Mesothelial cell of epicardium (in vitro differentiated cells): Measurements from ENCODE around the gene DUSP8. TPM values are rescaled to one million over a fixed set of nuclear protein-coding genes. Genes with fewer than 3 reads are reported as not detected.

Experiments
- DNase-seq, 2 experiments: peaks; one replicate each; pipeline ENCODE4 v3.0.0; 2021; ENCODE audit warnings: low spot score in 2 of 2; ENCODE audit not compliant: unreplicated experiment in 2 of 2
- H3K27ac Mint-ChIP-seq: 2 replicates; pipeline ENCODE4 v1.8.0; 2021; ENCODE audit warnings: mixed read lengths
- H3K27me3 Mint-ChIP-seq: 2 replicates; pipeline ENCODE4 v1.8.0; 2021; ENCODE audit warnings: low read depth, mixed read lengths
- H3K36me3 Mint-ChIP-seq: 2 replicates; pipeline ENCODE4 v1.8.0; 2021; ENCODE audit warnings: mixed read lengths
- H3K4me1 Mint-ChIP-seq: 2 replicates; pipeline ENCODE4 v1.8.0; 2021; ENCODE audit warnings: mixed read lengths
- H3K4me3 Mint-ChIP-seq: 2 replicates; pipeline ENCODE4 v1.8.0; 2021; ENCODE audit warnings: mild to moderate bottlenecking, moderate library complexity, mixed read lengths
- H3K9me3 Mint-ChIP-seq: 2 replicates; pipeline ENCODE4 v1.8.0; 2021; ENCODE audit warnings: mixed read lengths
- total RNA-seq: library from RNA; stranded (reverse); gene quantifications from 3 replicates; pipeline ENCODE4 v1.2.1, GENCODE V29; 2021
- TF ChIP-seq, protein P1 (sequence below): fragments of 200-600 bp; sonication (generic); IDR thresholded peaks from one replicate; pipeline ENCODE4 v1.5.0; 2021; ENCODE audit warnings: antibody characterized with exemption; ENCODE audit not compliant: unreplicated experiment

DUSP8 gene
- total RNA-seq, 1 donor from 2014 or later = 9.1 TPM

DNA sequence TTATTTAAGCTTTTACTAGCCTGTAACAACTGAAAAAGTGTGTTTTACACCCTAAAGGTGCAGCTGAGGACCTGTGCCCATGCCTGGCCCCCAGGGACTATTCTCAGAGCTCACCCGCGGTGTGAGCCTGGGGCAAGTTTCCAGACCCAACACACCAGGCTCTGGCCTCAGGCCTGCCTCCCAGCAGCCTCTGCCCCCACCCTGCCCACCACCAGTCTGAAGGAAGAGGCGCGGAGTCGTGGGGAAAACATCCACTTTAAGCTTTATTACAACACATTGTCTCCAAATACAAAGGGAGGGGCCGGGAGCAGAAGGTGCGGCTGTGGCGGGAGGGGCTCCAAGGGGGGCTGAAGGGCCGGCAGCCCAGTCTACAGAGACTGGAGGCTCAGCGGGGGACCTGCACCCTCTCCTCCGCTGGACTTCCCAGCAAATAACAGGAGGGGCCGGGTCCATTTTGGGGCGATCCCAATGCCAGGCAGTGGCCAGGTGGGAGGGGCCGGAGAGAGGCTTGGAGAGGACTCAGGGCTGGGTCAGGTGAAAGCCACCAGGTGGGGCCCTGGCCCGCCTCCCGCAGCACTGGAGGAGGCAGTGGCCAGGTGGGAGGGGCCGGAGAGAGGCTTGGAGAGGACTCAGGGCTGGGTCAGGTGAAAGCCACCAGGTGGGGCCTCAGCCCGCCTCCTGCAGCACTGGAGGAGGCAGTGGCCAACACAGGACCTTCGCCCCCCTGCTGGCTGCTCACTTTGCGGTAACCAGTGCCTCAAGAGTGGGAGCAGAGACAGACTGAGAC, 18.1 kb downstream of the DUSP8 start:
- H3K36me3 Mint-ChIP-seq = no peaks in the 10 kb centered on the region
- no peak overlapping the region for H3K27ac Mint-ChIP-seq
- peaks cover 8% of the 10 kb centered on the region for H3K4me1 Mint-ChIP-seq
- TF ChIP-seq, protein P1, sequence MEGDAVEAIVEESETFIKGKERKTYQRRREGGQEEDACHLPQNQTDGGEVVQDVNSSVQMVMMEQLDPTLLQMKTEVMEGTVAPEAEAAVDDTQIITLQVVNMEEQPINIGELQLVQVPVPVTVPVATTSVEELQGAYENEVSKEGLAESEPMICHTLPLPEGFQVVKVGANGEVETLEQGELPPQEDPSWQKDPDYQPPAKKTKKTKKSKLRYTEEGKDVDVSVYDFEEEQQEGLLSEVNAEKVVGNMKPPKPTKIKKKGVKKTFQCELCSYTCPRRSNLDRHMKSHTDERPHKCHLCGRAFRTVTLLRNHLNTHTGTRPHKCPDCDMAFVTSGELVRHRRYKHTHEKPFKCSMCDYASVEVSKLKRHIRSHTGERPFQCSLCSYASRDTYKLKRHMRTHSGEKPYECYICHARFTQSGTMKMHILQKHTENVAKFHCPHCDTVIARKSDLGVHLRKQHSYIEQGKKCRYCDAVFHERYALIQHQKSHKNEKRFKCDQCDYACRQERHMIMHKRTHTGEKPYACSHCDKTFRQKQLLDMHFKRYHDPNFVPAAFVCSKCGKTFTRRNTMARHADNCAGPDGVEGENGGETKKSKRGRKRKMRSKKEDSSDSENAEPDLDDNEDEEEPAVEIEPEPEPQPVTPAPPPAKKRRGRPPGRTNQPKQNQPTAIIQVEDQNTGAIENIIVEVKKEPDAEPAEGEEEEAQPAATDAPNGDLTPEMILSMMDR = no peak
- H3K9me3 Mint-ChIP-seq = no peaks in the 10 kb centered on the region
- no peak overlapping the region for H3K4me3 Mint-ChIP-seq
- no peak for DNase-seq
- H3K27me3 Mint-ChIP-seq = peaks cover 35% of the 10 kb centered on the region

DNA sequence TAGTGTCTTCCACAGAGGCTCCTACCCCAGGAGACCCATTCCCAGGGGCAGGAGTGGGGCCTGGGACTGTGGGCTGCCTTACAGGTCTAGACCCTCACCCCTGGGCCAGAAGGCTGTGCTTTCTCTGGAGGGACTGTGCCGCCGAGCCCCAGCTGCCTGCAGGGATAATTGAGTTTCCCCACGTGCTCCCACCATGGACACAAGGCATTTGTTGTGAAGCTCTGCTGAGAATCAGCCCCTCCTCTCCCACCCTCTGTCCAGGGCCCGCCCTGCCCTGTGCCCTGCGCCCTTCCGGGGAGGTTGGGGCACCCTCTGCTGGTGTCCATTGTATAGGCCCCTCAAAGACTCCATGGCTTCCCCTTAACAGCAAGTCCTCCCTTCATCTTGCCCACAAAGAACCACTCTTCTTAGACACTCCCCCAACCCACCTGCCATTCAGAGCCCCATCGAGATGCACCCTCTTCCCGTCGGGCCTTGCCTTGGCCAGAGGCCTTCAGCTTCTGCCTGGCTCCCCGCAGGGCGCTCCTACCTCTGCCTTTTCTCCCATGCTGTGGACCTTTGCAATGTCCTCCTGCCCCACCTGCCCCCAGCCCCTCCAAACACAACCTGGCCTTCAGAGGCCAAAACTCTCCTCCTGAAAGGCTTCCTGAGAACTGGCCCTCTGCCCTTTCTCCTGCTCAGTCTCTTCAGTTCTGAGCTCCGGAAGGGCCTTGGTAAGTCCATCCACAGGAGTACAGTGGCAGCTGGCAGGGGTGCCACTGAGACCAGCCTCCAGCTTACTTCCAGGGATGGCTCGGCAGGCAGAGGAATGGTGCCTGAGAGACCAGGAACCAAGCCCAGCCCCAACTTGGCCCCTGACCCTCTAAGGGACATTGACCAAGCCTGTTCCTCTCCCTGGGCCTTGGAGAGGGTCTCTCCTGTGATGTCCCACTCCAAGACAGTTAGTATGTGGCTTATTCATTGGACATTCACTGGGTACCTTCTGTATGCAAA, 22.4 kb downstream of the DUSP8 start:
- H3K4me1 Mint-ChIP-seq = peaks cover 5% of the 10 kb centered on the region
- DNase-seq = no peak
- no peaks in the 10 kb centered on the region for H3K9me3 Mint-ChIP-seq
- no peak overlapping the region for H3K4me3 Mint-ChIP-seq
- H3K36me3 Mint-ChIP-seq = no peaks in the 10 kb centered on the region
- peaks cover 69% of the 10 kb centered on the region for H3K27me3 Mint-ChIP-seq
- H3K27ac Mint-ChIP-seq = no peak overlapping the region
- TF ChIP-seq, protein P1 = no peak

DNA sequence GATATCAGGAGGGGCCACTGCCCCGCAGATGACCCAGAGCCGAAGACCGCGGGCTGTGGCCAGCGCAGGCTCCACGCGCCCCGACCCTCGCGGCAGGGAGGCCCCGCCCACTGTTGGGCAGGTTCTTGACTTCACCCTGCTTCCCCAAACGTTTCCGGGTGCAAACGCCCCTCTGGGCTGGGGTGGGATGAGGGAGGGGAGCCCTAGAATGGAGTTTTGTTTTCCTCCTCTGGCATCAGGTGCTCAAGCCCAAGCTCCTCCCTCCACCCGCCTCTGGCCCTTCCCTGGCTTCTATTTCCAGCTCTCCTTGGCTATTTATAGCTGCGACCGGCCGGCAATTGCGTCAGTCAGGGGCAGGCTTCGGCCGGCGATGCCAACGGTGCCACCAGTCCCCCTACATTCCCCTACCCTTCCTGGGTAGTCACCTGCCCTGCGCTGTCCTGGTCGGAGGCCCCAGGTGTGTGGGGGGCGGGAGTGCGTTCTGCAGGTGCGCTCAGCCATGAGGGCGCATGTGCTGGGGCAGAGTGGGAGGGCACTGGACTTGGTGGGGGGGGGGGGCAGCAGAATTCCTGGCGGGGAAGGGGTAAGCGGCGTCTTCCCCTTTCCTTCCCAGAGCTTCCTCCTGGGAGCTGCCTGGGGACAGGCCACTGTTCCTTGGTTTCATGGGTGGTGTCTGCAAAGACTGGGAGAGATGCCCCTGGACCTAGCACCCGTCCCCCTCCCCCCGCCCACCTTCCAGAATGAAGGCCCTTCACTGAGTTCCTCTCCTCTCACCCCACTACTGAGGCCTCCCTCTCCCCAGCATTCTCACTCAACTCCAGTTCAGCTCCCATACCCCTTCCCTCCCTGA, 23.6 kb downstream of the DUSP8 start:
- no peaks in the 10 kb centered on the region for H3K9me3 Mint-ChIP-seq
- H3K36me3 Mint-ChIP-seq = no peaks in the 10 kb centered on the region
- peaks cover 70% of the 10 kb centered on the region for H3K27me3 Mint-ChIP-seq
- no peak overlapping the region for H3K27ac Mint-ChIP-seq
- no peak for DNase-seq
- peak overlapping the region; percentile 43 for H3K4me3 Mint-ChIP-seq
- H3K4me1 Mint-ChIP-seq = peaks cover 3% of the 10 kb centered on the region
- TF ChIP-seq, protein P1 = no peak

DNA sequence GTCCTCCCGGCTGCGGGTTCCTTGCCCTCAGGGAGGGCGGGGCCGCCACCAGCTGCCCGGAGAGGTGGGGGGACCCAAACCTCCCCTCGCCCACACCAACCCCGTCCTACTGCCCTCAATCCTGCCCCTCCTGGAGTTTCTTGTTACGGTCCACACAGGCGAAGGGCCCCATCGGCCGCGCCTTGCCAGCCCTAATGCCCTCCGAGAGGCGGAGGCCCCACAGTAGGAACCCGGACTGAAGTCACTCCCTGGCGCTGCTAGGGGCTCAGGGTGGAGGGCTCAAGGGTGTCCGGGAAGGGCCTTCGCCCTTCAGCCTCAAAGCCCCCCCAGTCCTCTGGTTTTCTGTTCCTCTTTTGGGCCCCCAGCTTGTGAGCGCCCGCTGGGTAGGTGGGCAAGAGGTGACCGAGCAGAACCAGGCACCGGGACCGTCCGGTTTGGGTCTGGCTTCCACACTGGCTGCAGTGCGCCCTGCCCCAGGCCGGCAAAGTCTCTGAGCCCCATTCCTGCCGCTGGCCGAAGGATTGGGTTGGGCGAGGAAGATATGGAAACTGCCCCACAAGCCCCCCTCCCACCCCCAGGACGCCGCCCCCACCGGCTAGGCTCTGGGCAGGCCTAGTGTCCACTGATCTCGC, 24.5 kb downstream of the DUSP8 start:
- no peaks in the 10 kb centered on the region for H3K9me3 Mint-ChIP-seq
- DNase-seq = no peak
- no peaks in the 10 kb centered on the region for H3K36me3 Mint-ChIP-seq
- no peak overlapping the region for H3K27ac Mint-ChIP-seq
- peaks cover 3% of the 10 kb centered on the region for H3K4me1 Mint-ChIP-seq
- TF ChIP-seq, protein P1 = no peak
- no peak overlapping the region for H3K4me3 Mint-ChIP-seq
- H3K27me3 Mint-ChIP-seq = peaks cover 69% of the 10 kb centered on the region
